SJCRH30 (cell line): ENCODE measurements around the gene CRYBG1. TPM values are rescaled to one million over a fixed set of nuclear protein-coding genes. Genes with fewer than 3 reads are reported as not detected.
"Not testable (repeated sequence)": the region's sequence is repeated elsewhere in the genome, so short reads cannot be mapped to it uniquely, and the experiment has no call there.

ENCODE experiments used
- DNase-seq, 2 experiments: peaks; one replicate each; pipeline ENCODE4 v3.0.0-alpha.2; 2015 to 2020
- H3K27ac ChIP-seq: fragments of 250-450 bp; sonication (Bioruptor Pico); 2 replicates; pipeline ENCODE4 v1.5.1; 2020; ENCODE audit warnings: mild to moderate bottlenecking, moderate library complexity
- H3K27me3 ChIP-seq: fragments of 250-450 bp; sonication (Bioruptor Pico); 2 replicates; pipeline ENCODE4 v1.5.1; 2020; ENCODE audit warnings: mild to moderate bottlenecking, moderate library complexity
- H3K36me3 ChIP-seq: fragments of 250-450 bp; sonication (Bioruptor Pico); 2 replicates; pipeline ENCODE4 v1.5.1; 2020; ENCODE audit warnings: mild to moderate bottlenecking, moderate library complexity
- H3K4me1 ChIP-seq: fragments of 250-450 bp; sonication (Bioruptor Pico); 2 replicates; pipeline ENCODE4 v1.5.1; 2020; ENCODE audit warnings: mild to moderate bottlenecking, moderate library complexity
- H3K4me3 ChIP-seq: fragments of 250-450 bp; sonication (Bioruptor Pico); 2 replicates; pipeline ENCODE4 v1.5.1; 2020; ENCODE audit warnings: mild to moderate bottlenecking, moderate library complexity
- H3K9me3 ChIP-seq: fragments of 250-450 bp; sonication (Bioruptor Pico); replicated peaks from 2 replicates; pipeline ENCODE4 v1.5.1; 2020; ENCODE audit warnings: mild to moderate bottlenecking, moderate library complexity
- total RNA-seq: library from RNA; depleted of rRNA; stranded (reverse); fragments of >200 nt; shearing (Covaris generic); gene quantifications from 2 replicates; pipeline ENCODE4 v1.2.3, GENCODE V29; 2014

CRYBG1 gene
- total RNA-seq, 1 experiment from 2014 or later = not detected

DNA sequence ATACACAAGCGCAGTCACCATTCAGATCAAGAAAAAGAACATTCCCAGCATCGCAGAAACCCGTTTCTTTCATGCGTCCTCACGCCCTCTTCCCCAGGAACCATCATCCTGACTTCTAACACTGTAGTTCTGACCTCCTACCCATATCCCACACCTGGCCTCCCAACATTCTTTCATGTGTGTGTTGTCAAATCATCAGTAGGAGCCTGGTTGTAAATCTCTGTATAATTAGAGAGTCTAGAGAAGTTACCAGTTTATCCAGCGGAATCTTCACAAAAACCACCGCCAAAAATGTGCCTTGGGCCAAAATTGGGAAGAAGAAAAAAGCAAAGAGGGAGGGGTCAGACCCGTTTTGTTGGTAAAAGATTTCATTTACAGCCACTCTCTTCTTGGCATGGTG, 177.1 kb downstream of the CRYBG1 start:
- H3K36me3 ChIP-seq = no peaks in the 10 kb centered on the region
- no peak for DNase-seq
- no peak overlapping the region for H3K4me3 ChIP-seq
- H3K27ac ChIP-seq = no peak overlapping the region
- no peaks in the 10 kb centered on the region for H3K9me3 ChIP-seq
- H3K27me3 ChIP-seq = peaks cover 7% of the 10 kb centered on the region; the same call in 1 of the 2 replicates
- H3K4me1 ChIP-seq = no peaks in the 10 kb centered on the region

DNA sequence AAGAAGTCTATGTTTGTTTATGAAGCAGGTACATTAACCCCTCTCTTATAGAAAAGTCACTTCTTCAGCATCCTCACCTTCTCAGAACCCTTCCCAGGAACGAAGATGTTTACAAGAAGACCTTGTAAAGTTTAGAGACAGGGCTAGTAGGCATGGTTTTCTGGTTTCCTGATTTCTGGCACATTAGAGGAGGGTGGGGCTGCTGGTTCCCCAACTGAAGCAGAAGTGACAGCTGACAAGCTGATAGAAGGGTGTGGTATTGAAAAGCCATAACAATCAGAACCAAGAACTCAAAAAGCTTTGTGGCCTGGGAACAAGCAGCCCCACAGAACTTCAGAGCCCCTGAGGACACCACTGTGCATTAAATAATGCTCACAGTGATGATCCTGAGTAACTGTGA, 177.6 kb downstream of the CRYBG1 start:
- no peaks in the 10 kb centered on the region for H3K9me3 ChIP-seq
- H3K27ac ChIP-seq = no peak overlapping the region
- no peak for DNase-seq

DNA sequence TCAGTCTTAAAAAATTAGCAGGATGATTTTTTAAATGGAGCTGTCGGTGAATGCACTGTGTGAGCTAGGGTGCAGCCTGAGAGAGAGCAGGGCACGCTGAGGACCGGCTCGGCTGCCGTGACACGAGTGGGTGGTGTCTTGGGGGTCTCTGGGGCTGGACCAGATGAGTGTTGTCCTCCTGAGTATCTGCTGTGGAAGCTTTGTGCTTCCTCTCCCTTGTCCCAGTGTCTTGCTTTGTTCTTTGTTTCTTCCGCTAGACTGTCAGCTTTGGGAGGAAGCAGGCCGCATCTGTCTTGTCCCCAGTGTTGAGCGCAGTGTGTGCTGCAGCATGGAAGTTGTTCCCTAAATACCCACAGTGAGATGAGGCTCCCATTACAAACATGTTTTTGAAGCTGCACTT, 179.4 kb downstream of the CRYBG1 start:
- no peak overlapping the region for H3K27ac ChIP-seq
- H3K36me3 ChIP-seq = no peaks in the 10 kb centered on the region
- H3K9me3 ChIP-seq = no peaks in the 10 kb centered on the region
- peak in 1 of 2 experiments; percentile 5 for DNase-seq
- H3K4me1 ChIP-seq = no peaks in the 10 kb centered on the region
- no peak overlapping the region for H3K4me3 ChIP-seq
- peaks cover 5% of the 10 kb centered on the region; the same call in 1 of the 2 replicates for H3K27me3 ChIP-seq

More for the DNA sequence above, 177.6 kb downstream of the CRYBG1 start:
- H3K4me3 ChIP-seq = no peak overlapping the region
- no peaks in the 10 kb centered on the region for H3K36me3 ChIP-seq
- peaks cover 5% of the 10 kb centered on the region; the same call in 1 of the 2 replicates for H3K27me3 ChIP-seq
- H3K4me1 ChIP-seq = no peaks in the 10 kb centered on the region

DNA sequence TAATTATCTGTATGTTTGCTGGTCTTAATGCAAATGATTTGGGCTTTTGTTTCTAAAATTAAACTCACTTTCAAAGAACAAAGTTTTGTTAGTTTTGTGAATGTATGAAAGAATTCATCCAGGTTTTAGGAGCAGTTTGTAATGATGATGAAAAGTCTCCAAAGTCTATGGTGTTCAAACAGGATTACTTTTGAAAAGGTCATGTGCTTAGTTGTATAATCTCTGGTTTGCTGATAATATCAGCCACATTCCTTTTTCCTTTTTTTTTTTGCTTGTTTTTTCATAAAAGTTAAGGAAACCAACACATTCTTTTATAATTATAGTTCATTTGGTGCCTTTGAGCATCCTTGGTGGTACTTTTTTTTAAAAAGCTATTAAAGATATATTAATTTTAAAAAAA, 179.9 kb downstream of the CRYBG1 start:
- Histone ChIP-seq H3K27me3 (peaks cover 5% of the 10 kb centered on the region; the same call in 1 of the 2 replicates), H3K9me3 (no peaks in the 10 kb centered on the region), H3K4me1 (no peaks in the 10 kb centered on the region), H3K4me3 (no peak overlapping the region), H3K36me3 (no peaks in the 10 kb centered on the region), H3K27ac (no peak overlapping the region)
- no peak for DNase-seq

DNA sequence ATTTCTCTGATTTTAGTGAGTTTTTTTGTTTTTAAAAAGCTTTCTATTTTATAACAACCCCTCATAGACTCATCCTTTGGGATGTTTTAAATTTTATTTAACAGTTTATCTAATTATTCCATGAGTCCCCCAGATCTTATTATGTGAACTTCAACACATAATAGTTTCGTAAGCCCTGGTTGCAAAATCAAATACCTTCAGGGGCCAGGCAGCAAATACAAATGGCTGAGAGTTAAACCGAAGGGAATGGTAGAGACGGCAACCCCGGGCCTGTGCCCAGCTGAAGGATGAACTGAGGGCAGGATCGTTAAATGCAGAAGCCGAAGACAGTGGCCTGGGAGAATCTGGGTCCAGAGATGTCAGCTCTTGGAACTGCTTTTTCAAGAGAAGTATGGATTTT, 180.4 kb downstream of the CRYBG1 start:
- Histone ChIP-seq H3K4me1 (no peaks in the 10 kb centered on the region), H3K4me3 (no peak overlapping the region), H3K36me3 (no peaks in the 10 kb centered on the region), H3K27ac (no peak overlapping the region), H3K27me3 (peaks cover 5% of the 10 kb centered on the region; the same call in 1 of the 2 replicates), H3K9me3 (no peaks in the 10 kb centered on the region)
- DNase-seq = no peak

DNA sequence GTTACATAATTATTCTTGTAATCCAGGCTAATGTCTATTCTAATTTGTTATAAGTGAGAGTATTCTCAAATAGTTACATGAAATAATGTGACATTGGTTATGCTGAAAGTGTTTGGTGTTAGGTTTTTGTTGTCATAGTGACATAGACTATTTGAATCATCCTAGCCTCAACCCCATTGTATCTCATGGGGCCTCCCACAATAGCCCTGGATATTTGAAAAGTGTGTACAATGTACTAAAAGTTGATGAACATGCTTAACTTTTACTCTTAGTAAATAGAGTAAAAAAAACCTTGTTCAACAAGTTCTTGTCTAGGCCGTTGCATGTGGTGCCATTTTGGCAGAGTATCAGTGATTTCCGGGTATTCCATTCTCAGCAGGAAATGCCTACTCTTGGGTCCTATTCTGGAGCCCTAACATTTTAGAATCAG, 185.8 kb downstream of the CRYBG1 start:
- Histone ChIP-seq H3K27me3 (no peaks in the 10 kb centered on the region), H3K36me3 (no peaks in the 10 kb centered on the region; the same call in 1 of the 2 replicates), H3K4me3 (no peak overlapping the region), H3K27ac (no peak overlapping the region), H3K9me3 (no peaks in the 10 kb centered on the region), H3K4me1 (no peaks in the 10 kb centered on the region)
- no peak for DNase-seq

DNA sequence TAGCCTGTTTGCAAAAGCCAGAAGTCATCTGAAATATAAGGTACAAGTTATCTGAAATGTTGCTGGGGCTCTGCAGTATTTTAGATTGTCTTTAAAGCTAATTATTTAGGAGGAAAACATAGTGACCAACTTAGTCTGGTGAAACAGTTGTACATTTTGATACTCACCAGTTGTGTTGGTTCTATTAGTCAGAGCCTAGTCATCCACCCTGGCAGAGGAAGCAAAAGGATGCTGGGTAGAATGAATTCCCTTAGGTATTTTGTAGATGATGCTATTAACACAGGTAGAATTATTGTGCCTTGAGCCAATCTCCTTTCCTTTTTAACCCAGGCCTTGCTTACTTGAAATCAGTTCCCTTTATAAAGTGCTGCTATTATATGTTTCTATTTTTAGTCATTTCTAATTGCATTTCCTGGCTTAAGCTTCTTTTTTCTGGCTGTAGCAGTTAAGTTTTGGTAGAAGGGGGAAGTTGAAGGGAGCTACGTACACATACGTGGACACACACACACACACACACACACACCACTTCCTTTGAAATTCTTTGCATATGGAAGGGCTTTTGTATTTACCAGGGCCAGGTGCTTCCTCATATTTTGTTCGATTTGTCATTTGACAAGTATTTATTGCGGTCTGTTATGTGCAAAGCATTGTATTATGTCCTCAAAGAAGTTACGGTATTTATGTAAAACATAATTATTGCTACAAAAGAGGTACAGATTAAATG, 186.3 kb downstream of the CRYBG1 start:
- Histone ChIP-seq H3K4me1 (no peaks in the 10 kb centered on the region), H3K36me3 (no peaks in the 10 kb centered on the region; the same call in 1 of the 2 replicates), H3K4me3 (no peak overlapping the region), H3K9me3 (no peaks in the 10 kb centered on the region), H3K27ac (no peak overlapping the region), H3K27me3 (no peaks in the 10 kb centered on the region)
- DNase-seq = no peak

DNA sequence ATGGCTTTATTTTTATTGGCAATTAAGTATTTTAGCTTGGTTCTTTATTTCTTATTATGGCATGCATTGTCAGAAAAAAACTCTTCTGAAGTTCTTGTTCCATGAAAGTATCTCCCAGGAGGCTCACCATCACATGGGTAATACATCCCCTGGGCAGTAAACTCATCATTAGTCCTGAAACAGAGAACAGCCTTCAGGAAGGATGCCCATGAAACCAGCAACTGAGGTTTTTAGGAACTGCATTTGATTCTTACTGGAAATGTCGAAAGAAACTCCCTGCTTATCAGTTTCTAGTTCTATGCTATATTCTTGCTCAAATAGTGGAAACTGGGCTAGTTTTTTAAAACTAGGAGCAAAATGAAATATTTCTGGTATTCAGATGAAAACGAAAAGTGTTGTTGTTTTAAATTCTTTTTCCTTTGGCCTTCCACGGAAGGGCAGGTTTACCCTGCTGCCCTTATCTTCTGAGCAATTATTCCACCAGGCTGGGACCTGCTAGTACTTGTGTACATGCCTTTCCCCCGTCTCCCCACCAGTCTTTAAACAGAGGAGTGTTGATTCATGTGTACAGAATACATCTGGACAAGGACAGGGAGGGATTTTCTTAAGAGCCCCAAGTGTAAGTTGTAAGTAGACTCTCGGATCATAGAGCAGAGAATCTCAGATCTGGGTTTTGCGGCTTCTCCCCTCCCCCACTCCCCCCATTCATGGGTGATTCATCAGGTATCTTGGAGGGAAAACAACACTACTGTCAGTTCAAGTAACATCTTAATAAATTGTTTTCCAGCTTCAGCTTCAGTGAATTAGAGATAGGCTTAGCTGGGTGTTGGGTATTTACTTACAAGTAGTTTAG, 187.3 kb downstream of the CRYBG1 start:
- Histone ChIP-seq H3K9me3 (no peaks in the 10 kb centered on the region), H3K36me3 (no peaks in the 10 kb centered on the region; the same call in 1 of the 2 replicates), H3K27me3 (no peaks in the 10 kb centered on the region), H3K4me1 (no peaks in the 10 kb centered on the region), H3K27ac (no peak overlapping the region), H3K4me3 (no peak overlapping the region)
- DNase-seq = no peak

DNA sequence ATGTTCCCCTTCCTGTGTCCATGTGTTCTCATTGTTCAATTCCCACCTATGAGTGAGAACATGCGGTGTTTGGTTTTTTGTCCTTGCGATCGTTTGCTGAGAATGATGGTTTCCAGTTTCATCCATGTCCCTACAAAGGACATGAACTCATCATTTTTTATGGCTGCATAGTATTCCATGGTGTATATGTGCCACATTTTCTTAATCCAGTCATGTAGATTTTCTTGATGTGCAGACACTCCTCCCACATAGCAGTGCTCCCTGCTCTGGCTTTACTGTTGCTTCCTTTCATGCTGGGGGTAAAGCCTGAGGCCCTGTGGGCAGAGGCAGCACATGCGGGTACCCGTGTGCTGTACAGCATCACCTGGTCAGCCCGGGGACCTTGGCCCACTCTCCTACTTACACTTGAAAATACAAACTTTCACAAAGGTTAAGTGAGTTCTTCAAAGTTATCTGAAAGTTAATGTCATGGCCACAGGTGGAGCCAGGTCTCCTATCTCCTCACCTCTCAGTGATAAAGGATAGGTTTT, 188.5 kb downstream of the CRYBG1 start:
- H3K4me3 ChIP-seq, H3K9me3 ChIP-seq, H3K4me1 ChIP-seq, H3K27me3 ChIP-seq, DNase-seq, H3K27ac ChIP-seq, H3K36me3 ChIP-seq: not testable (repeated sequence)

DNA sequence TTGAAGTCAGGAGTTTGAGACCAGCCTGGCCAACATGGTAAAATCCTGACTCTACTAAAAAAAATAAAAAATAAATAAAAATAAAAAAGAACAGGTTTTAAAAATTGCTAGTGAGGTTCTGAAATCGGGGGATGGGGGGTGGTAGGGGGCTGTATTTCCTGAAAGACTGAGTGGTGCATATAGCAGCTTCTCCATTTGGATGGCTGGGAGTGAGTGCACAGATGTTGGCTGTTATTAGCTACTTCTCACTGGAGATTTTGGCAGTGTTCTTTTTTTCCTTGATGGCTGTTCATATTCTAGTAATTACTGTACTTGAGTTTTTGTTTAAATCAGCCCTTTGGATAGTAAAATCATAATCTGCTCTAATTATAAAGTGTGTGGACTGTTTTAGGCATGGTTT, 189.0 kb downstream of the CRYBG1 start:
- H3K4me1 ChIP-seq = no peaks in the 10 kb centered on the region
- no peaks in the 10 kb centered on the region; the same call in 1 of the 2 replicates for H3K36me3 ChIP-seq
- H3K27me3 ChIP-seq = no peaks in the 10 kb centered on the region

DNA sequence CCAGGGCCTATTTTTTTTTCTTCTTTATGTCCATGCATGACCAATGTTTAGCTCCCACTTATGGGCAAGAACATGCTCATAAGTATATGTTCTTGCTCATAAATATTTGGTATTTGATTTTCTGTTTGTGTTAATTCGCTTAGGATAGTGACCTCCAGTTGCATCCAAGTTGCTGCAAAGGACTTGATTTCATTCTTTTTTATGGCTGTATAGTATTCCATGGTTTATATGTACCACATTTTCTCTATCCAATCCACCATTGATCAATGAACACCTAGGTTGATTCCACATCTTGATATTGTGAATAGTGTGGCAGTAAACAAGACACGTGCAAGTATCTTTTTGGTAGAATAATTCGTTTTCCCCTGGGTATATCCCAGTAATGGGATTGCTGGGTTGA, 190.6 kb downstream of the CRYBG1 start:
- Histone ChIP-seq H3K4me3 (no peak overlapping the region), H3K9me3 (no peaks in the 10 kb centered on the region), H3K4me1 (no peaks in the 10 kb centered on the region)

More for the DNA sequence above, 189.0 kb downstream of the CRYBG1 start:
- Histone ChIP-seq H3K27ac (no peak overlapping the region), H3K4me3 (no peak overlapping the region), H3K9me3 (no peaks in the 10 kb centered on the region)
- DNase-seq = no peak

DNA sequence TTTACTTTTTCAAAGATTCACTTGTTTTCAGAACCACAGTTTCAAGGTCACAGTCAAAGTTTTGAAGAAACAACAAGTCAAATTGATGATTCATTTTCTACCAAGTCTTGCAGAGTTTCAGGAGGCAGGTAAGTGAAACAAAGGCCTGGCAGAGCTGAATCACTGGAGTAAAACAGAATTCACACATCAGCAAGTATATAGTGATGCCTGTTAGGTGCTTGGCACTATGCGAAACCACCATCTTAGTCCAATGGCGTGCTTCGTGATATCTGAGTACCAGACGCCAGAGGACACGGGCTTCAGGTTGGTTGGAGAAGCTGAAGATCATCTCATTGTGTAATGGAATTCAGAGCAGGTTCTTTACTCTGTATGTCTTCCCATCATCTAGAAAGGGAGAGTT, 192.9 kb downstream of the CRYBG1 start:
- no peaks in the 10 kb centered on the region for H3K27me3 ChIP-seq
- no peak overlapping the region for H3K4me3 ChIP-seq
- no peak overlapping the region for H3K27ac ChIP-seq
- no peaks in the 10 kb centered on the region for H3K9me3 ChIP-seq
- DNase-seq = no peak
- H3K4me1 ChIP-seq = no peaks in the 10 kb centered on the region
- no peaks in the 10 kb centered on the region; the same call in 1 of the 2 replicates for H3K36me3 ChIP-seq

More for the DNA sequence above, 190.6 kb downstream of the CRYBG1 start:
- H3K27ac ChIP-seq = no peak overlapping the region
- no peaks in the 10 kb centered on the region for H3K27me3 ChIP-seq
- no peaks in the 10 kb centered on the region; the same call in 1 of the 2 replicates for H3K36me3 ChIP-seq
- no peak for DNase-seq

DNA sequence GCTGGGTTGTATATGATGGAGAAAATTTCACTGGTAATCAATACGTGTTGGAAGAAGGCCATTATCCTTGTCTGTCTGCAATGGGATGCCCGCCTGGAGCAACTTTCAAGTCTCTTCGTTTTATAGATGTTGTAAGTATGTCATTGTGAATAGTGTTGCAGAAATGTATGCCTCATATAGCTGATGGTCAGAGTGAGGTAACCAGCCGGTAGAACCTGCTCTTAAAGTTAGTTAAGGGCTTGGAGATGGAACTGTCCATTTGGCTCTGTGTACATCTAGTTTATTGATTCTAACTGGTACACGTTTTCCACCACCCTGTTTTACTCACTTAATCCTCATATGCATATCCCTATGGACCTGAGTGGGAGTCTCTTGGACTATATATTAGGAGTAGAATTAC, 195.2 kb downstream of the CRYBG1 start:
- no peak for DNase-seq
- H3K4me1 ChIP-seq = no peaks in the 10 kb centered on the region
- H3K36me3 ChIP-seq = no peaks in the 10 kb centered on the region
- no peaks in the 10 kb centered on the region for H3K27me3 ChIP-seq
- H3K9me3 ChIP-seq = no peaks in the 10 kb centered on the region
- H3K4me3 ChIP-seq = no peak overlapping the region
- no peak overlapping the region for H3K27ac ChIP-seq

DNA sequence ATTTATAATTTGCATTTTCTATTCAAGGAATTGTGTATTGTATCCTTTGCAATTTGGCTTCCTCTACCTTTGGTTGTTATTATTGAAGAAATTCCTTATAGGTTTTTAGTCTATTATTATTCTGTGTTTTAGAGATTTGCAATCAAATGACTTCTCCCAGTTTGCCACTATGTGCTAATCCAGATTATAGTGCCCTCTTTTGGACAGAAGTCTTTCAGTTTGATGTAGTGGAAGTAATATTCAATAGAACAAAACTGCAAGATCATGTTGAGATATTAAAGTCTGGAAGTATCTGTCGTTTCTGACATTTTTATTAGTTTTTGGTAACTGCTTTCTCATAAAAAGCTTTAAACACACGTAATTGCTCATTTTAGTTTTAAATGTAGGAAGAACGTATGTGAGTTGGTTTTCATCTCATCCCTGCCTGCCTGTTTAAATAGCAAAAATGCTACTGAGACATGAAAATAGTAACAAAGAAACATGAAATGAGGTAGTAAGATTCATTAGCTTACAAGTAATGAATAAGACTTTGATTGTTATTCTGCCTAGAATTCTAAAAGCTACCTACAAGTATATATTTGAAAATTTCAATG, 195.9 kb downstream of the CRYBG1 start:
- no peaks in the 10 kb centered on the region for H3K36me3 ChIP-seq
- DNase-seq = no peak
- H3K4me1 ChIP-seq = no peaks in the 10 kb centered on the region
- H3K27ac ChIP-seq = no peak overlapping the region
- H3K27me3 ChIP-seq = no peaks in the 10 kb centered on the region
- no peaks in the 10 kb centered on the region for H3K9me3 ChIP-seq
- H3K4me3 ChIP-seq = no peak overlapping the region

DNA sequence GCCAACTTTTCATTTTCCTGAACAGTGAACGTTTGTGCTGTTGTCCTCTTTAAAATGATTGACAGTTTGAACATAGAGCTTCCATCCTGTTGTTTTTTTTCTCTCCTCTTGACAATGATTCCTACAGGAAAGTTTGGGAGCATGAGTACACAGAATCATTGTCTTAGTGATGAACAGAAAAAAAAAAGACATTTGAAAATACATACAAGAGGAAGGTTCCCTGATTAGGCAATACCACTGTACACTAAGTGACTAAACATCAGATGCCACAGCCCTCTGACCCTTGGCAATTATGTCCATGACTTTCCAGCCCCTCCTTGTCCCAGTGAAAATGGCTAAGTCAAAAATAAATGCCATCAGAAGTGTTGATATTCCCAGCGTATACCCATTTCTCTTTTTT, 197.3 kb downstream of the CRYBG1 start:
- Histone ChIP-seq H3K27me3 (no peaks in the 10 kb centered on the region), H3K4me1 (no peaks in the 10 kb centered on the region), H3K27ac (no peak overlapping the region), H3K36me3 (no peaks in the 10 kb centered on the region), H3K9me3 (no peaks in the 10 kb centered on the region), H3K4me3 (no peak overlapping the region)
- no peak for DNase-seq
